HL-60 (cell line): ENCODE measurements around the gene SRR.

Experiments used
- DNase-seq, 2 experiments: peaks; one replicate each; pipeline ENCODE4 v3.0.0-alpha.2; 2010 to 2020; ENCODE audit warnings: low read depth in 1 of 2, low spot score in 1 of 2
- H3K27ac ChIP-seq: fragments of 250-450 bp; sonication (Bioruptor Pico); replicated peaks from 2 replicates; pipeline ENCODE4 v1.5.1; 2020; ENCODE audit warnings: mild to moderate bottlenecking, moderate library complexity
- H3K27me3 ChIP-seq: fragments of 250-450 bp; sonication (Bioruptor Pico); 2 replicates; pipeline ENCODE4 v1.5.1; 2021; ENCODE audit warnings: mild to moderate bottlenecking, moderate library complexity; ENCODE audit not compliant: insufficient read depth, poor library complexity, severe bottlenecking
- H3K4me3 ChIP-seq: replicated peaks from 2 replicates; pipeline ENCODE4 v1.5.1; 2011; ENCODE audit warnings: mild to moderate bottlenecking, control low read depth, low read length; ENCODE audit not compliant: insufficient read depth
- CTCF ChIP-seq: IDR thresholded peaks from one replicate; pipeline ENCODE4 v1.5.1; 2011; ENCODE audit warnings: low read length, control low read depth, inconsistent platforms; ENCODE audit not compliant: insufficient read depth
- GABPA ChIP-seq: IDR thresholded peaks from 2 replicates; pipeline ENCODE4 v1.6.1; 2012; ENCODE audit warnings: low read depth
- POLR2AphosphoS5 ChIP-seq: IDR thresholded peaks from 2 replicates; pipeline ENCODE4 v1.6.1; 2012; ENCODE audit warnings: low read depth
- SPI1 ChIP-seq: IDR thresholded peaks from 2 replicates; pipeline ENCODE4 v1.6.1; 2012; ENCODE audit warnings: low read depth, mild to moderate bottlenecking, borderline replicate concordance
- TF ChIP-seq, protein P1 (sequence below): IDR thresholded peaks from 2 replicates; pipeline ENCODE4 v1.6.1; 2012; ENCODE audit warnings: low read depth; ENCODE audit not compliant: insufficient replicate concordance

The SRR gene

DNA sequence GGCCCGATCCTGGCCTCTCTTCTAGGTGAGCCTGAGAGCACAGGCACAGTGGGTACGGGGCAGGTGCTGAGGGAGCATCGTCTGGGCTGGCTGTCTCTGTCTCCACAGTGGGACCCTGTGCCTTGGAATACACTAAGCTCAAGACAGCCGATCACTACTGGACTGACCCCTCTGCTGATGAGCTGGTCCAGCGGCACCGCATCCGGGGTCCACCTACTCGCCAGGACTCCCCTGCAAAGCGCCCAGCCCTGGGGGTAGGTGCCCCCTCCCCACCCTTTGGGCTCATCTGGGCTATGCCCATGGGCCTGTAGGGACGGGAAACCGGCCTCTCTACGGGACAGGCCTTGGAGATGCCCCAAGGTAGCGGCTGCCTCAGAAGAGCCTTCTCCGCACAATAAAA lies 59.1 kb downstream of the SRR start:
- no peak for DNase-seq
- H3K27ac ChIP-seq = no peak overlapping the region
- TF ChIP-seq CTCF = no peak
- no peak for TF ChIP-seq SPI1
- no peaks in the 10 kb centered on the region for H3K27me3 ChIP-seq
- H3K4me3 ChIP-seq = no peak overlapping the region

GRCh38 chr17:2363318-2363717 lies 59.6 kb downstream of the SRR start:
- no peak for DNase-seq
- Histone ChIP-seq H3K27ac (no peak overlapping the region), H3K4me3 (no peak overlapping the region), H3K27me3 (no peaks in the 10 kb centered on the region)
- TF ChIP-seq, protein P1, sequence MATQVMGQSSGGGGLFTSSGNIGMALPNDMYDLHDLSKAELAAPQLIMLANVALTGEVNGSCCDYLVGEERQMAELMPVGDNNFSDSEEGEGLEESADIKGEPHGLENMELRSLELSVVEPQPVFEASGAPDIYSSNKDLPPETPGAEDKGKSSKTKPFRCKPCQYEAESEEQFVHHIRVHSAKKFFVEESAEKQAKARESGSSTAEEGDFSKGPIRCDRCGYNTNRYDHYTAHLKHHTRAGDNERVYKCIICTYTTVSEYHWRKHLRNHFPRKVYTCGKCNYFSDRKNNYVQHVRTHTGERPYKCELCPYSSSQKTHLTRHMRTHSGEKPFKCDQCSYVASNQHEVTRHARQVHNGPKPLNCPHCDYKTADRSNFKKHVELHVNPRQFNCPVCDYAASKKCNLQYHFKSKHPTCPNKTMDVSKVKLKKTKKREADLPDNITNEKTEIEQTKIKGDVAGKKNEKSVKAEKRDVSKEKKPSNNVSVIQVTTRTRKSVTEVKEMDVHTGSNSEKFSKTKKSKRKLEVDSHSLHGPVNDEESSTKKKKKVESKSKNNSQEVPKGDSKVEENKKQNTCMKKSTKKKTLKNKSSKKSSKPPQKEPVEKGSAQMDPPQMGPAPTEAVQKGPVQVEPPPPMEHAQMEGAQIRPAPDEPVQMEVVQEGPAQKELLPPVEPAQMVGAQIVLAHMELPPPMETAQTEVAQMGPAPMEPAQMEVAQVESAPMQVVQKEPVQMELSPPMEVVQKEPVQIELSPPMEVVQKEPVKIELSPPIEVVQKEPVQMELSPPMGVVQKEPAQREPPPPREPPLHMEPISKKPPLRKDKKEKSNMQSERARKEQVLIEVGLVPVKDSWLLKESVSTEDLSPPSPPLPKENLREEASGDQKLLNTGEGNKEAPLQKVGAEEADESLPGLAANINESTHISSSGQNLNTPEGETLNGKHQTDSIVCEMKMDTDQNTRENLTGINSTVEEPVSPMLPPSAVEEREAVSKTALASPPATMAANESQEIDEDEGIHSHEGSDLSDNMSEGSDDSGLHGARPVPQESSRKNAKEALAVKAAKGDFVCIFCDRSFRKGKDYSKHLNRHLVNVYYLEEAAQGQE = no peak
- TF ChIP-seq GABPA = no peak
- TF ChIP-seq SPI1 = no peak
- no peak for TF ChIP-seq CTCF
- TF ChIP-seq POLR2AphosphoS5 = no peak

- DNase-seq = no peak
- Histone ChIP-seq H3K4me3 (no peak overlapping the region), H3K27ac (no peak overlapping the region), H3K27me3 (no peaks in the 10 kb centered on the region)
- no peak for TF ChIP-seq SPI1
- no peak for TF ChIP-seq POLR2AphosphoS5
- TF ChIP-seq, protein P1 = no peak
- TF ChIP-seq GABPA = no peak
- no peak for TF ChIP-seq CTCF
Observed at GRCh38 chr17:2363851-2364762, 60.4 kb downstream of the SRR start.

DNA sequence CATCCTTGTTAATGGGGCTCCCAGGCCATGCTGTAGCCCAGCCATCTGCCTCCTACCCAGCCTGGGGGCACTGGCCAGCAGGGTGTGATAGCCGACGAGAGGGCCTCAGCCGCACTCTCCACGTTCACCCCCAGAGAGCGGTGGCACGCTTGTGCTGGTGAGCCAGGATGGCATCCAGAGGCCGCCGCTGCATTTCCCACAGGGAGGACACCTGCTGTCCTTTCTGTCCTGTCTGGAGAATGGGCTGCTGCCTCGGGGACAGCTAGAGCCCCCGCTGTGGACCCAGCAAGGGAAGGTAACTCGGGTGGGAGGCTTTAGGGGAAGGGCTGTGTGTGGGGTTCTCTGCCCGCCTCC lies 61.0 kb downstream of the SRR start:
- Histone ChIP-seq H3K27ac (no peak overlapping the region), H3K27me3 (no peaks in the 10 kb centered on the region), H3K4me3 (no peak overlapping the region)
- no peak for DNase-seq
- TF ChIP-seq CTCF (no peak), SPI1 (no peak), GABPA (no peak), POLR2AphosphoS5 (no peak)
- TF ChIP-seq, protein P1 = no peak
